ENCODE data around the gene GSTM3.
A peak's percentile ranks its signal among the peaks of the same experiment; 100 is the strongest.
"Not testable (repeated sequence)": the region's sequence is repeated elsewhere in the genome, so short reads cannot be mapped to it uniquely, and the experiment has no call there.

GSTM3 gene

GRCh38 chr1:109697861-109698260 lies 43.0 kb downstream of the GSTM3 start:
- DNase-seq (ENCODE audit: low read depth), result not testable (repeated sequence)

GRCh38 chr1:109697066-109697465 lies 43.8 kb downstream of the GSTM3 start:
- no peak for DNase-seq (ENCODE audit: low read depth)

GRCh38 chr1:109695138-109695537 lies 45.7 kb downstream of the GSTM3 start:
- not testable (repeated sequence) for DNase-seq (ENCODE audit: low read depth)

GRCh38 chr1:109694400-109694799 lies 46.4 kb downstream of the GSTM3 start:
- not testable (repeated sequence) for DNase-seq (ENCODE audit: low read depth)

- DNase-seq (ENCODE audit: low read depth), result no peak
Observed at GRCh38 chr1:109691759-109692158, 49.1 kb downstream of the GSTM3 start.

GRCh38 chr1:109689844-109690405 lies 50.9 kb downstream of the GSTM3 start:
- no peak for DNase-seq (ENCODE audit: low read depth)

- DNase-seq (ENCODE audit: low read depth), result peak; percentile 74
Observed at GRCh38 chr1:109687641-109688499, 53.0 kb downstream of the GSTM3 start, which contains the start of gene GSTM1. Gene GSTM1, plus strand, starts transcription at chr1:109687817. Its CDS starts 57 bp downstream, at chr1:109687874.

GRCh38 chr1:109687109-109687508 lies 53.7 kb downstream of the GSTM3 start:
- DNase-seq (ENCODE audit: low read depth), result not testable (repeated sequence)

GRCh38 chr1:109685890-109686289 lies 54.9 kb downstream of the GSTM3 start:
- DNase-seq (ENCODE audit: low read depth), result not testable (repeated sequence)

- not testable (repeated sequence) for DNase-seq (ENCODE audit: low read depth)
Observed at GRCh38 chr1:109685399-109685798, 55.4 kb downstream of the GSTM3 start.

GRCh38 chr1:109684777-109685176 lies 56.1 kb downstream of the GSTM3 start:
- DNase-seq (ENCODE audit: low read depth), result not testable (repeated sequence)

Measured in stimulated activated CD8-positive, alpha-beta memory T cell treated with anti-CD3 and anti-CD28 coated beads, Interleukin-12 subunit alpha, Interleukin-12 subunit beta, amount 100 ng/mL, for 4 hours (primary cell).